Kidney (tissue), 14 donors: Measurements from ENCODE around the gene ULK4. TPM values are rescaled to one million over a fixed set of nuclear protein-coding genes. Genes with fewer than 3 reads are reported as not detected.

ENCODE experiments used
- DNase-seq, 5 donors: peaks; one replicate each; pipeline ENCODE4 v3.0.0-alpha.2; 2013 to 2020
- FAIRE-seq: peaks from 2 replicates; lab custom pipeline; 2012; peaks lifted over from hg19 to GRCh38; lab: Jason Lieb, UNC
- H3K27ac ChIP-seq, 2 donors: one replicate each; pipeline ENCODE4 v1.7.0; 2013; ENCODE audit warnings: low read depth in 2 of 2, low read length in 2 of 2, inconsistent platforms in 1 of 2
- H3K27me3 ChIP-seq: one replicate; pipeline ENCODE4 v1.7.1; 2013; ENCODE audit warnings: low read length, inconsistent platforms; ENCODE audit not compliant: control insufficient read depth, insufficient read depth
- H3K36me3 ChIP-seq, 3 donors: one replicate each; pipeline versions ENCODE4 v1.7.0 to v1.7.1; 2013; ENCODE audit warnings: low read length in 3 of 3, control low read depth in 1 of 3, inconsistent platforms in 1 of 3; ENCODE audit not compliant: insufficient read depth in 3 of 3, control insufficient read depth in 2 of 3
- H3K4me1 ChIP-seq, 3 donors: one replicate each; pipeline versions ENCODE4 v1.7.0 to v1.7.1; 2013; ENCODE audit warnings: low read length in 3 of 3, inconsistent platforms in 1 of 3, low read depth in 1 of 3; ENCODE audit not compliant: control insufficient read depth in 2 of 3, insufficient read depth in 2 of 3
- H3K4me3 ChIP-seq, 3 donors: one replicate each; pipeline versions ENCODE4 v1.7.0 to v1.8.1; 2013; ENCODE audit warnings: low read length in 3 of 3, control low read depth in 1 of 3, inconsistent platforms in 1 of 3
- H3K9ac ChIP-seq, 3 donors: one replicate each; pipeline versions ENCODE4 v1.7.0 to v1.7.1; 2013; ENCODE audit warnings: low read length in 3 of 3, control low read depth in 1 of 3, inconsistent platforms in 1 of 3
- H3K9me3 ChIP-seq, 3 donors: one replicate each; pipeline versions ENCODE4 v1.7.0 to v1.7.1; 2013; ENCODE audit warnings: low read length in 3 of 3, control low read depth in 1 of 3, inconsistent platforms in 1 of 3; ENCODE audit not compliant: control insufficient read depth in 2 of 3, insufficient read depth in 1 of 3
- CTCF ChIP-seq: IDR thresholded peaks from 3 replicates; pipeline ENCODE4 v1.5.1; 2012; ENCODE audit warnings: mild to moderate bottlenecking, moderate library complexity, borderline replicate concordance; ENCODE audit not compliant: insufficient read depth; ENCODE audit errors: extremely low read depth
- intact Hi-C: fragments of 100-400 bp; cut with DNase I; formaldehyde crosslinking; loops from one replicate; pipeline ENCODE4 v1.11.1; 2022
- polyA plus RNA-seq: library from polyadenylated mRNA; stranded (reverse); fragments of 350-450 nt; fragmentation: Illumina TruSeq; extraction: RNeasy Lipid Tissue Mini Kit (QIAGEN cat#74804); gene quantifications from one replicate; pipeline ENCODE4 v1.2.3, GENCODE V29; 2014; ENCODE audit warnings: low read depth, low replicate concordance; ENCODE audit not compliant: insufficient read depth
- total RNA-seq: library from RNA; stranded (reverse); fragmentation: NEBNext Ultra II Directional; extraction: Animal tissue kit (Norgen Biotek cat#: 25700); gene quantifications from one replicate; pipeline ENCODE4 v1.2.1, GENCODE V29; 2021
- donor health status: control.
- donor health status: control.
- donor health status: control.
- donor health status: control.
- donor health status: control.
- donor health status: DM: yes; HTN: yes; CAD: no.
- donor health status: Normal renal cell carcinoma (clear cell type).

Gene ULK4
- total and polyA plus RNA-seq, 2 donors from 2014 or later = 4.6 to 20.5 TPM

GRCh38 chr3:41598402-41599126 is 363.3 kb downstream of the ULK4 start:
- Histone ChIP-seq H3K27ac (no peak overlapping the region), H3K9ac (no peak overlapping the region), H3K27me3 (no peaks in the 10 kb centered on the region), H3K9me3 (no peaks in the 10 kb centered on the region), H3K36me3 (no peaks in the 10 kb centered on the region), H3K4me3 (no peak overlapping the region), H3K4me1 (no peaks in the 10 kb centered on the region)
- DNase-seq (peak in 2 of 5 donors; percentile 72 to 81), FAIRE-seq (no peak)
- TF ChIP-seq CTCF = no peak
- intact Hi-C loops = no loop called here

- no peak overlapping the region for H3K27ac ChIP-seq
- no peaks in the 10 kb centered on the region for H3K27me3 ChIP-seq
- intact Hi-C loops = no loop called here
- no peak overlapping the region for H3K9ac ChIP-seq
- DNase-seq (no peak), FAIRE-seq (no peak)
- H3K36me3 ChIP-seq = no peaks in the 10 kb centered on the region
- H3K9me3 ChIP-seq = no peaks in the 10 kb centered on the region
- no peak overlapping the region for H3K4me3 ChIP-seq
- H3K4me1 ChIP-seq = no peaks in the 10 kb centered on the region
- TF ChIP-seq CTCF = no peak
These were observed 368.1 kb downstream of the ULK4 start for GRCh38 chr3:41593774-41594173.

- H3K36me3 ChIP-seq = no peaks in the 10 kb centered on the region
- H3K27ac ChIP-seq = no peak overlapping the region
- intact Hi-C loops = no loop called here
- H3K4me3 ChIP-seq = no peak overlapping the region
- no peak overlapping the region for H3K9ac ChIP-seq
- FAIRE-seq = no peak
- no peak for DNase-seq
- no peaks in the 10 kb centered on the region for H3K4me1 ChIP-seq
- no peaks in the 10 kb centered on the region for H3K9me3 ChIP-seq
- no peak for TF ChIP-seq CTCF
- H3K27me3 ChIP-seq = no peaks in the 10 kb centered on the region
These were observed 369.0 kb downstream of the ULK4 start for GRCh38 chr3:41592753-41593510.
